ENCODE data around the gene COL12A1. TPM values are rescaled to one million over a fixed set of nuclear protein-coding genes. Genes with fewer than 3 reads are reported as not detected.

Gene COL12A1
- total RNA-seq, 4 donors from 2014 or later: 136 to 423 (median 275) TPM

DNA sequence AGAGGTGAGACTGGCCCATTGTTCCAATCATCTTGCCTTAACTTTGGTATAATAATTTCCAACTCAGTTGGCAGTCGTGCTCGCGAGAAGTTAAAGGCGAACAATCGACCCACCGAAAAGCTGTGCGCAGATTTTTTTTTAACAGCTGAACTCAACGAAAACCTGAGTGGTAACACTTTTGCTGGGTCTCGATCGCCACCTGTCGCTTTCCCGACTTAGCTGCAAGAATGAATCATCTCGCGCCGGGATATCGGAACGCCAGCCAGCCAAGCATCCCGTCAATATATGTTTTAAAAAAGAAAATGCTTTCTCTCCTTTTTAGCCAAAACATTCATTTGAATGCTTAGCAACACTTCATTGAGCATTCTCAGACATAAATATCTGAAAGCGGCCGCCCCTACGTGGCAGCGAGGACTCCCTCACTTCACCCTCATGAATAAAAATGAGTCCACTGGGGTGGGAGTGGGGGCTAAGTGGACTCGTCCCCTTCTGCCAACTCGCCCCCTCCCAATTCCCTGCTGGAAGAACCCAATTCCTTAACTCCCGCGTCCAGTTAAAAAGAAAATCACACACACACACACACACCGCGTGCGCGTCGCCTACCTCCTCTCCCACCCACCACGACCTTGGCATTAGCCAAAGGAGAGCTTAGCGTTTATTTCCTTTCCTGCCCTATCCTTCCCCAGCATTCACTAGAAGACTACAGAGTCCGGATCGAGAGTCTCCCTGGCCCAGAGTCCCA lies 1.5 kb downstream of the COL12A1 start:
- intact Hi-C loops (cut with DNase I; ENCODE audit: low total_unique reads): no loop called here

DNA sequence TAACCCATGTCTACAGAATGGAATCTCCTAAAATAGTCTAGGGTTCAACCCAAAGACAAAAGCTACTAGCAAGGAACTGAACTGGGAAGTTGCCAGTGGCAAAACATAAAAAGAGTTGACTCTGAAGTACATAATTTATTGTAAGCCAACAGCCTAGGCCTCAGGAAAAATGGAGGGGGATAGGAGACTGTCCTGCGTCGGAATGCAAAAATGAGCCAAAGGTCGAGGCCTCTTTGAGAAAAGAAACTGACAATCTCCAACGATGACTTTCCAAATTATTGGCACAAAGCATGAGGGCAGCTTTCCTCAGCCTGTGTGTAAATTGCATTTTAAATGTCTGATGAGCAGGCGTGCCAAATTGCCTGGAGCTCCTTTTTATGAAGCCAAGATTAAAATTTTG lies 2.1 kb downstream of the COL12A1 start:
- Histone ChIP-seq H3K27me3 (no peaks in the 10 kb centered on the region), H3K36me3 (no peaks in the 10 kb centered on the region), H3K4me3 (peak overlapping the region; percentile 53 to 73), H3K27ac (peak overlapping the region; percentile 91 to 94), H3K9me3 (no peaks in the 10 kb centered on the region), H3K4me1 (peaks cover 0 to 5% of the 10 kb centered on the region in 2 donors)
- DNase-seq: peak; percentile 34 to 46
- TF ChIP-seq POLR2A (IDR thresholded peaks at IDR 0.05): no peak
- TF ChIP-seq, protein P1, sequence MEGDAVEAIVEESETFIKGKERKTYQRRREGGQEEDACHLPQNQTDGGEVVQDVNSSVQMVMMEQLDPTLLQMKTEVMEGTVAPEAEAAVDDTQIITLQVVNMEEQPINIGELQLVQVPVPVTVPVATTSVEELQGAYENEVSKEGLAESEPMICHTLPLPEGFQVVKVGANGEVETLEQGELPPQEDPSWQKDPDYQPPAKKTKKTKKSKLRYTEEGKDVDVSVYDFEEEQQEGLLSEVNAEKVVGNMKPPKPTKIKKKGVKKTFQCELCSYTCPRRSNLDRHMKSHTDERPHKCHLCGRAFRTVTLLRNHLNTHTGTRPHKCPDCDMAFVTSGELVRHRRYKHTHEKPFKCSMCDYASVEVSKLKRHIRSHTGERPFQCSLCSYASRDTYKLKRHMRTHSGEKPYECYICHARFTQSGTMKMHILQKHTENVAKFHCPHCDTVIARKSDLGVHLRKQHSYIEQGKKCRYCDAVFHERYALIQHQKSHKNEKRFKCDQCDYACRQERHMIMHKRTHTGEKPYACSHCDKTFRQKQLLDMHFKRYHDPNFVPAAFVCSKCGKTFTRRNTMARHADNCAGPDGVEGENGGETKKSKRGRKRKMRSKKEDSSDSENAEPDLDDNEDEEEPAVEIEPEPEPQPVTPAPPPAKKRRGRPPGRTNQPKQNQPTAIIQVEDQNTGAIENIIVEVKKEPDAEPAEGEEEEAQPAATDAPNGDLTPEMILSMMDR (IDR thresholded peaks at IDR 0.05): no peak
- intact Hi-C loops (cut with DNase I; ENCODE audit: low total_unique reads): no loop called here

More for the DNA sequence above, 1.5 kb downstream of the COL12A1 start:
- H3K27ac ChIP-seq: peak overlapping the region; percentile 91 to 94
- H3K36me3 ChIP-seq: no peaks in the 10 kb centered on the region
- peak overlapping the region; percentile 53 to 73 for H3K4me3 ChIP-seq
- H3K9me3 ChIP-seq: no peaks in the 10 kb centered on the region
- peaks cover 0 to 5% of the 10 kb centered on the region in 2 donors for H3K4me1 ChIP-seq
- H3K27me3 ChIP-seq: no peaks in the 10 kb centered on the region
- no peak for TF ChIP-seq POLR2A (IDR thresholded peaks at IDR 0.05)
- TF ChIP-seq, protein P1 (IDR thresholded peaks at IDR 0.05): peak; percentile 67 to 84 (median 72)
- peak; percentile 86 to 90 for DNase-seq

DNA sequence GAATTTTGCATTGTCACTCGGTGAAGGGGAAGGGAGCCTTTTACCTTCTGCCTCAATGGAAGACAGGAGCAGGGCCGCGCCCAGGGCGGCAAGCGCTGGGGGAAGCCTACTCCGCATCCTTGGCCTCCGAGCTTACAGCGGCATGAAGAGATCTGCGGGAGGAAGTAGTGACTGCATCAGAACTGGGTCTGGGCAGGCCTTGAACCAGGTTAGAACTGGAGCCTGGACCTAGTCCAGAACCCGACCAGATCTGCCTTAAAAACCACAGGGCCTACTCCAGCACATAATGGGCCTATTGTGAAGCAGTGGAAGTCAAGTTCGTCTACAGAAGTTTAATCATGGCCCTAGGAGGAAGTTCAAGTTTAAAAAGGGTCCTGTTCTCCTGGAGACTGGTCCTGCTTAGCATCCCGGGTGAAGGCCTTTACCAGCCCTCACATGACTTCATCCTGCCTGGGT lies 3.1 kb downstream of the COL12A1 start:
- Histone ChIP-seq H3K27me3 (no peaks in the 10 kb centered on the region), H3K9me3 (no peaks in the 10 kb centered on the region), H3K4me3 (peak overlapping the region; percentile 30 to 37), H3K27ac (peak overlapping the region; percentile 91 to 94), H3K36me3 (no peaks in the 10 kb centered on the region), H3K4me1 (no peaks in the 10 kb centered on the region)
- DNase-seq: peak; percentile 28 to 43
- intact Hi-C loops (cut with DNase I; ENCODE audit: low total_unique reads): no loop called here
- TF ChIP-seq, protein P1 (IDR thresholded peaks at IDR 0.05): no peak
- TF ChIP-seq POLR2A (IDR thresholded peaks at IDR 0.05): no peak

DNA sequence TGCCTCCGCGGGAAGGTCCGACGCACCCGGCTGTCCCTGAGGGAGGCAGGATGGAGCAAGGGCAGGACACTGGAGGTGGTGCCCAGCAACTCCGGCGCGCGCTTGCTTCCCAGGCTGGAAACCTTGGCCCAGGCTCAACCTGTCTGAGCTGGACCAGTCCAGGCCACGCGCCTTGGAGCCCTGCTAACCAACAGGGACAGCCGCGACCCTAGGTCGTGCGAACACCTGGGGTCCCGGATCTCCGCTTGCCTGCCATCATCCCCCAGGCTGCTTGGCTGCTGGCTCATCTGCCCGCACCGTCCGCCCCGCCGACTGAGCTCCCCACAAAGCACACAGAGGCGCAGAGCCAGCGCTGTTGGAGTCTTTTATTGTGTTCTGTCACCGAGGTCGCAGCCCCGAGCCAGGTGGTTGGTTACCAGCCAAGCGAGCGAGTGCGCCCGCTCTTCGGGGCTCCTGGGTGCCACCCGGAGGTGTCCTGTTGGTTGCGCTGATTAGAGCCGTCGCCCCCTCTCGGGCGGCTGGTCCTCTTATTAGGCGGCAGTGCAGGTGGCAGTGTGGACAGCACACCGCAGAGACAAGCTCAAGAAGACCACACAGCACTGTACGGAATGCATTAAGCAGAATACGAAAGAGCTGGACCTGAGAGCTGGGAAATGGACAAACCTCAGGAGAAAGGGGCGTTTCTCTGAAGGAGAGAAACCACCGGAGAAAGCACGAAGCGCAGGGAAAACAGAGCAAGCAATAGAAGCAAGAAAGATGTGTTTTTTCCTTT lies 3.8 kb downstream of the COL12A1 start:
- TF ChIP-seq, protein P1 (IDR thresholded peaks at IDR 0.05): no peak
- TF ChIP-seq POLR2A (IDR thresholded peaks at IDR 0.05): no peak
- Histone ChIP-seq H3K36me3 (no peaks in the 10 kb centered on the region), H3K27me3 (no peaks in the 10 kb centered on the region), H3K4me3 (peak overlapping the region; percentile 30 to 37), H3K27ac (peak overlapping the region; percentile 91 to 94), H3K9me3 (no peaks in the 10 kb centered on the region), H3K4me1 (no peaks in the 10 kb centered on the region)
- intact Hi-C loops (cut with DNase I; ENCODE audit: low total_unique reads): no loop called here
- peak; percentile 54 to 62 for DNase-seq

DNA sequence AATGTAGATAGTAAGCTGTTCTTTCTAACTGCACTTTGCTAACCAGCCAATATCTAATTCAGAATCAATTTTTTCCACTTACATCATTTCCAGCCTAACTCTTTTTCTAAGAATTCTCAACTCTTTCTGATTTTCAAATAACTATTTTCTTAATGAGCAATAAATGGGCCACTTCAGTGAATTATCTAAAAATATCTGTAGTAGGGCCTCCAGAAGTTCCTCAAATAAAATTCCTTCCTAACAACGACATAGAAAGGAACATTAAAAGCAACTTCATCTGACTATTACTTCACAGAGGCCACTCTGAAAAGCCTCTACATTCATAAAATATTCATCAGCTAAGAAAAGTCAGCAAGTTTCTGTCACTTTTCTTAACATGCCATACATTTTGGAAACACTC lies 4.8 kb downstream of the COL12A1 start:
- peak overlapping the region; percentile 91 to 94 for H3K27ac ChIP-seq
- no peak overlapping the region for H3K4me3 ChIP-seq
- intact Hi-C loops (cut with DNase I; ENCODE audit: low total_unique reads): no loop called here
- TF ChIP-seq POLR2A (IDR thresholded peaks at IDR 0.05): no peak
- TF ChIP-seq, protein P1 (IDR thresholded peaks at IDR 0.05): no peak
- H3K4me1 ChIP-seq: no peaks in the 10 kb centered on the region
- no peaks in the 10 kb centered on the region for H3K9me3 ChIP-seq
- DNase-seq: no peak
- no peaks in the 10 kb centered on the region for H3K36me3 ChIP-seq
- H3K27me3 ChIP-seq: no peaks in the 10 kb centered on the region
